ENCODE results near the gene NPR2.

NPR2 gene

GRCh38 chr9:35836595-35836994 is 45.2 kb downstream of the NPR2 start:
- Histone ChIP-seq H3K4me3 (no peak overlapping the region), H3K9me3 (no peaks in the 10 kb centered on the region), H3K36me3 (replicated peaks) (no peaks in the 10 kb centered on the region; the same call in 1 of the 2 replicates), H3K27me3 (ENCODE audit: low read depth) (no peaks in the 10 kb centered on the region), H3K4me1 (no peaks in the 10 kb centered on the region)
- DNase-seq (ENCODE audit: low spot score in 2 of 2), result no peak
- in situ Hi-C loops (cut with MboI; ENCODE audit: low sequenced_read_pairs), result no loop called here

GRCh38 chr9:35839926-35840325 is 48.5 kb downstream of the NPR2 start:
- H3K4me1 ChIP-seq, result peaks cover 5% of the 10 kb centered on the region; the same call in 1 of the 2 replicates
- in situ Hi-C loops (cut with MboI; ENCODE audit: low sequenced_read_pairs), result no loop called here
- no peaks in the 10 kb centered on the region for H3K36me3 ChIP-seq (replicated peaks)
- no peaks in the 10 kb centered on the region for H3K9me3 ChIP-seq
- no peak for DNase-seq (ENCODE audit: low spot score in 2 of 2)
- no peaks in the 10 kb centered on the region for H3K27me3 ChIP-seq (ENCODE audit: low read depth)
- no peak overlapping the region for H3K4me3 ChIP-seq

GRCh38 chr9:35840881-35841644 is 49.7 kb downstream of the NPR2 start:
- Histone ChIP-seq H3K36me3 (replicated peaks) (no peaks in the 10 kb centered on the region), H3K4me1 (peaks cover 5% of the 10 kb centered on the region; the same call in 1 of the 2 replicates), H3K27me3 (ENCODE audit: low read depth) (no peaks in the 10 kb centered on the region), H3K4me3 (no peak overlapping the region), H3K9me3 (no peaks in the 10 kb centered on the region)
- in situ Hi-C loops (cut with MboI; ENCODE audit: low sequenced_read_pairs), result no loop called here
- no peak for DNase-seq (ENCODE audit: low spot score in 2 of 2)

- no peaks in the 10 kb centered on the region for H3K36me3 ChIP-seq (replicated peaks)
- no peak for DNase-seq (ENCODE audit: low spot score in 2 of 2)
- H3K4me1 ChIP-seq, result peaks cover 5% of the 10 kb centered on the region; the same call in 1 of the 2 replicates
- in situ Hi-C loops (cut with MboI; ENCODE audit: low sequenced_read_pairs), result no loop called here
- H3K27me3 ChIP-seq (ENCODE audit: low read depth), result no peaks in the 10 kb centered on the region
- H3K9me3 ChIP-seq, result no peaks in the 10 kb centered on the region
- H3K4me3 ChIP-seq, result no peak overlapping the region
Observed at GRCh38 chr9:35841645-35841900, 50.2 kb downstream of the NPR2 start.

GRCh38 chr9:35842020-35842745 is 50.8 kb downstream of the NPR2 start:
- Histone ChIP-seq H3K36me3 (replicated peaks) (no peaks in the 10 kb centered on the region), H3K9me3 (no peaks in the 10 kb centered on the region), H3K4me1 (peaks cover 5% of the 10 kb centered on the region; the same call in 1 of the 2 replicates), H3K4me3 (no peak overlapping the region), H3K27me3 (ENCODE audit: low read depth) (no peaks in the 10 kb centered on the region)
- DNase-seq (ENCODE audit: low spot score in 2 of 2), result no peak
- in situ Hi-C loops (cut with MboI; ENCODE audit: low sequenced_read_pairs), result no loop called here

- DNase-seq (ENCODE audit: low spot score in 2 of 2), result no peak
- Histone ChIP-seq H3K9me3 (no peaks in the 10 kb centered on the region), H3K27me3 (ENCODE audit: low read depth) (no peaks in the 10 kb centered on the region), H3K4me1 (peaks cover 5% of the 10 kb centered on the region; the same call in 1 of the 2 replicates), H3K36me3 (replicated peaks) (no peaks in the 10 kb centered on the region; the same call in 1 of the 2 replicates), H3K4me3 (no peak overlapping the region)
- in situ Hi-C loops (cut with MboI; ENCODE audit: low sequenced_read_pairs), result no loop called here
Observed at GRCh38 chr9:35842795-35843194, 51.4 kb downstream of the NPR2 start.

GRCh38 chr9:35844628-35845270 is 53.4 kb downstream of the NPR2 start:
- Histone ChIP-seq H3K36me3 (replicated peaks) (no peaks in the 10 kb centered on the region; the same call in 1 of the 2 replicates), H3K27me3 (ENCODE audit: low read depth) (no peaks in the 10 kb centered on the region), H3K4me3 (no peak overlapping the region), H3K9me3 (no peaks in the 10 kb centered on the region), H3K4me1 (peaks cover 5% of the 10 kb centered on the region; the same call in 1 of the 2 replicates)
- no peak for DNase-seq (ENCODE audit: low spot score in 2 of 2)
- in situ Hi-C loops (cut with MboI; ENCODE audit: low sequenced_read_pairs), result no loop called here

- Histone ChIP-seq H3K4me3 (no peak overlapping the region), H3K4me1 (peaks cover 5% of the 10 kb centered on the region; the same call in 1 of the 2 replicates)
- in situ Hi-C loops (cut with MboI; ENCODE audit: low sequenced_read_pairs), result no loop called here
Observed at GRCh38 chr9:35845824-35846771, 54.7 kb downstream of the NPR2 start.

GRCh38 chr9:35847792-35848572 is 56.6 kb downstream of the NPR2 start:
- in situ Hi-C loops (cut with MboI; ENCODE audit: low sequenced_read_pairs), result no loop called here
- Histone ChIP-seq H3K4me3 (no peak overlapping the region), H3K36me3 (replicated peaks) (no peaks in the 10 kb centered on the region; the same call in 1 of the 2 replicates), H3K4me1 (peaks cover 5% of the 10 kb centered on the region; the same call in 1 of the 2 replicates), H3K9me3 (no peaks in the 10 kb centered on the region), H3K27me3 (ENCODE audit: low read depth) (no peaks in the 10 kb centered on the region)
- no peak for DNase-seq (ENCODE audit: low spot score in 2 of 2)

More at GRCh38 chr9:35845824-35846771, 54.7 kb downstream of the NPR2 start:
- H3K36me3 ChIP-seq (replicated peaks), result no peaks in the 10 kb centered on the region; the same call in 1 of the 2 replicates
- H3K9me3 ChIP-seq, result no peaks in the 10 kb centered on the region
- no peaks in the 10 kb centered on the region for H3K27me3 ChIP-seq (ENCODE audit: low read depth)
- no peak for DNase-seq (ENCODE audit: low spot score in 2 of 2)

GRCh38 chr9:35852267-35852815 is 61.0 kb downstream of the NPR2 start:
- Histone ChIP-seq H3K36me3 (replicated peaks) (no peaks in the 10 kb centered on the region; the same call in 1 of the 2 replicates), H3K9me3 (no peaks in the 10 kb centered on the region), H3K4me1 (no peaks in the 10 kb centered on the region), H3K27me3 (ENCODE audit: low read depth) (no peaks in the 10 kb centered on the region), H3K4me3 (no peak overlapping the region)
- in situ Hi-C loops (cut with MboI; ENCODE audit: low sequenced_read_pairs), result no loop called here
- DNase-seq (ENCODE audit: low spot score in 2 of 2), result no peak

GRCh38 chr9:35852876-35853865 is 61.8 kb downstream of the NPR2 start:
- Histone ChIP-seq H3K27me3 (ENCODE audit: low read depth) (no peaks in the 10 kb centered on the region), H3K4me1 (no peaks in the 10 kb centered on the region), H3K36me3 (replicated peaks) (no peaks in the 10 kb centered on the region), H3K9me3 (no peaks in the 10 kb centered on the region), H3K4me3 (no peak overlapping the region)
- in situ Hi-C loops (cut with MboI; ENCODE audit: low sequenced_read_pairs), result no loop called here
- no peak for DNase-seq (ENCODE audit: low spot score in 2 of 2)

Measured in HAP-1 (cell line).